Activated CD8-positive, alpha-beta T cell treated with anti-CD3 and anti-CD28 coated beads for 36 hours (primary cell): Measurements from ENCODE around the gene OPCML. TPM values are rescaled to one million over a fixed set of nuclear protein-coding genes. Genes with fewer than 3 reads are reported as not detected.

Experiments used
- ATAC-seq: fragments of 200-7000 bp; cut with Tn5 transposase; one replicate; pipeline ENCODE4 v1.10.0; 2021; ENCODE audit warnings: mild to moderate bottlenecking, moderate library complexity
- CTCF ChIA-PET: fragments of 350-600 bp; sonication (Branson Sonifier 250); formaldehyde crosslinking; loops from one replicate; lab custom pipeline; 2021; ENCODE audit warnings: antibody characterized with exemption; lab: Charles Lee
- POLR2A ChIA-PET: fragments of 350-600 bp; sonication (Branson Sonifier 250); formaldehyde crosslinking; loops from one replicate; lab custom pipeline; 2021; ENCODE audit warnings: antibody characterized with exemption; lab: Charles Lee
- DNase-seq: peaks from one replicate; pipeline ENCODE4 v3.0.0-alpha.2; 2020
- H3K27ac Mint-ChIP-seq: one replicate; pipeline ENCODE4 v1.8.0; 2021; ENCODE audit warnings: mild to moderate bottlenecking, mixed read lengths
- H3K27me3 Mint-ChIP-seq: one replicate; pipeline ENCODE4 v1.8.0; 2021; ENCODE audit warnings: mixed read lengths
- H3K36me3 Mint-ChIP-seq: one replicate; pipeline ENCODE4 v1.8.0; 2021; ENCODE audit warnings: low read depth, mixed read lengths
- H3K4me1 Mint-ChIP-seq: one replicate; pipeline ENCODE4 v1.8.0; 2021; ENCODE audit warnings: low read depth, mixed read lengths
- H3K4me3 Mint-ChIP-seq: one replicate; pipeline ENCODE4 v1.8.0; 2021; ENCODE audit warnings: mild to moderate bottlenecking, moderate library complexity, mixed read lengths
- H3K9me3 Mint-ChIP-seq: one replicate; pipeline ENCODE4 v1.8.0; 2021; ENCODE audit warnings: mixed read lengths
- intact Hi-C: fragments of 100-400 bp; cut with micrococcal nuclease; formaldehyde crosslinking; loops from one replicate; pipeline ENCODE4 v1.10.0; 2022
- total RNA-seq, 2 experiments: library from RNA; stranded (reverse); gene quantifications; one replicate each; pipeline ENCODE4 v1.2.3, GENCODE V29; 2021
- TF ChIP-seq, protein P1 (sequence below): fragments of 200-600 bp; IDR thresholded peaks from one replicate; pipeline ENCODE4 v1.8.0; 2022; ENCODE audit warnings: antibody characterized with exemption, mild to moderate bottlenecking

Gene OPCML
- total RNA-seq, 2 experiments from 2014 or later = not detected

DNA sequence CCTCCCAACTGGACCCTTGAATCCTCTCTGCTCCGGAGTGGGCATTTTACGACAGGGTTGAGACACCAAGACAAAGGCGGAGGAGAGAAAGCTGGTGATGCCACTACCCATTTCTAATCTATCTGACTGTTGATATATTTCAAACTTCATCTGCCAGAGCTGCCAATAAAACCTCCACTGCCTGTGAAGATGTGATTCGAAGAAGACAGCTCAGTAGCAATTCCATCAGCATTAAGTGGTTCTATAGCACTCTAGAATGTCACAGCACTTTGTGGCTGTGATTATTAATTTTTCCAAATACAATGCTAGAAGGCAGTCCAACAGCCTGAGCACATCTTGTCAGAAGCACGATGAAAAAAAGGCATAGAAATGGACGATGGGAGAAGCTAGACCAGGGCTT lies 282.8 kb downstream of the OPCML start:
- Mint-ChIP-seq H3K9me3 (no peaks in the 10 kb centered on the region), H3K27ac (no peak overlapping the region), H3K36me3 (no peaks in the 10 kb centered on the region), H3K27me3 (peaks cover 2% of the 10 kb centered on the region), H3K4me1 (no peaks in the 10 kb centered on the region), H3K4me3 (no peak overlapping the region)
- ChIA-PET CTCF (no interaction called here), POLR2A (no interaction called here)
- DNase-seq = no peak
- intact Hi-C loops = no loop called here
- TF ChIP-seq, protein P1, sequence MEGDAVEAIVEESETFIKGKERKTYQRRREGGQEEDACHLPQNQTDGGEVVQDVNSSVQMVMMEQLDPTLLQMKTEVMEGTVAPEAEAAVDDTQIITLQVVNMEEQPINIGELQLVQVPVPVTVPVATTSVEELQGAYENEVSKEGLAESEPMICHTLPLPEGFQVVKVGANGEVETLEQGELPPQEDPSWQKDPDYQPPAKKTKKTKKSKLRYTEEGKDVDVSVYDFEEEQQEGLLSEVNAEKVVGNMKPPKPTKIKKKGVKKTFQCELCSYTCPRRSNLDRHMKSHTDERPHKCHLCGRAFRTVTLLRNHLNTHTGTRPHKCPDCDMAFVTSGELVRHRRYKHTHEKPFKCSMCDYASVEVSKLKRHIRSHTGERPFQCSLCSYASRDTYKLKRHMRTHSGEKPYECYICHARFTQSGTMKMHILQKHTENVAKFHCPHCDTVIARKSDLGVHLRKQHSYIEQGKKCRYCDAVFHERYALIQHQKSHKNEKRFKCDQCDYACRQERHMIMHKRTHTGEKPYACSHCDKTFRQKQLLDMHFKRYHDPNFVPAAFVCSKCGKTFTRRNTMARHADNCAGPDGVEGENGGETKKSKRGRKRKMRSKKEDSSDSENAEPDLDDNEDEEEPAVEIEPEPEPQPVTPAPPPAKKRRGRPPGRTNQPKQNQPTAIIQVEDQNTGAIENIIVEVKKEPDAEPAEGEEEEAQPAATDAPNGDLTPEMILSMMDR = no peak
- no peak for ATAC-seq

DNA sequence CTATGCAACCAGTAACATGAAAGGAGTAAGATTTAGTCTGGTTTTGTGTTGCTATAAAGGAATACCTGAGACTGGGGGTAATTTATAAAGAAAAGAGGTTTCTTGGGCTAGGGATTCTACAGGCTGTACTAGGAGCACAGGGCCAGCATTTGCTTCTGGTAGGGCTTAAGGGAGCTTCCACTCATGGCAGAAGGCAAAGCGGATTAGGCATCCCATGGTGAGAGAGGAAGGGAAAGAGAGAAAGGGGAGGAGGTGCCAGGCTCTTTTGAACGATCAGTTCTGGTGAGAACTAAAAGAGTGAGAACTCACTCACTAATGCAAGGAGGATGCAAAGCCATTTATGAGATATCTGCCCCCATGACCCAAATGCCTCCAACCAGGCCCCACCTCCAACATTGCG lies 283.2 kb downstream of the OPCML start:
- no peaks in the 10 kb centered on the region for H3K4me1 Mint-ChIP-seq
- no peak overlapping the region for H3K27ac Mint-ChIP-seq
- H3K27me3 Mint-ChIP-seq = peaks cover 2% of the 10 kb centered on the region
- H3K36me3 Mint-ChIP-seq = no peaks in the 10 kb centered on the region
- TF ChIP-seq, protein P1 = no peak
- ChIA-PET POLR2A (no interaction called here), CTCF (no interaction called here)
- intact Hi-C loops = no loop called here
- no peak for DNase-seq
- H3K9me3 Mint-ChIP-seq = no peaks in the 10 kb centered on the region
- H3K4me3 Mint-ChIP-seq = no peak overlapping the region
- ATAC-seq = no peak

DNA sequence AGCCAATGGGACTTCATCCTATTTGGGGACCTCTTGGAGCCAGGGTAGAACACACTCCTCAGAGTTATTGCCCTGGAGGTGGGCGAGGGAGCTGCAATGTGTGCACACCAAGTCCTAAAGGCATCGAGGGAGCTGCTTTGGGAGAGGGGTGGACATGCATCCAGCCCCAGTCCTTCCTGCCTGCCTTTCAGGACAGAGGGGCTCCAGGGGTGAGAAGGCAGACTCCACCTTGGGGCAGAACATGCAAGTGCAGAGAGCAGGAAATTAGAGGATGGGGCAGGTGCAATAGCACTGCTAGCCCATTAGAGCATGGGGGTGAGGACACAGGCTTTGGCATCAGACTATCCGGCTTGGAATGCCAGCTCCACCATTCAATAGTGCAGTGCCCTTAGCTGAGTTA lies 288.5 kb downstream of the OPCML start:
- Mint-ChIP-seq H3K27ac (no peak overlapping the region), H3K4me1 (no peaks in the 10 kb centered on the region), H3K4me3 (no peak overlapping the region), H3K36me3 (no peaks in the 10 kb centered on the region), H3K27me3 (peaks cover 6% of the 10 kb centered on the region), H3K9me3 (no peaks in the 10 kb centered on the region)
- POLR2A ChIA-PET = no interaction called here
- DNase-seq (no peak), ATAC-seq (no peak)
- intact Hi-C loops = no loop called here
- CTCF ChIA-PET = no interaction called here
- TF ChIP-seq, protein P1 = no peak

DNA sequence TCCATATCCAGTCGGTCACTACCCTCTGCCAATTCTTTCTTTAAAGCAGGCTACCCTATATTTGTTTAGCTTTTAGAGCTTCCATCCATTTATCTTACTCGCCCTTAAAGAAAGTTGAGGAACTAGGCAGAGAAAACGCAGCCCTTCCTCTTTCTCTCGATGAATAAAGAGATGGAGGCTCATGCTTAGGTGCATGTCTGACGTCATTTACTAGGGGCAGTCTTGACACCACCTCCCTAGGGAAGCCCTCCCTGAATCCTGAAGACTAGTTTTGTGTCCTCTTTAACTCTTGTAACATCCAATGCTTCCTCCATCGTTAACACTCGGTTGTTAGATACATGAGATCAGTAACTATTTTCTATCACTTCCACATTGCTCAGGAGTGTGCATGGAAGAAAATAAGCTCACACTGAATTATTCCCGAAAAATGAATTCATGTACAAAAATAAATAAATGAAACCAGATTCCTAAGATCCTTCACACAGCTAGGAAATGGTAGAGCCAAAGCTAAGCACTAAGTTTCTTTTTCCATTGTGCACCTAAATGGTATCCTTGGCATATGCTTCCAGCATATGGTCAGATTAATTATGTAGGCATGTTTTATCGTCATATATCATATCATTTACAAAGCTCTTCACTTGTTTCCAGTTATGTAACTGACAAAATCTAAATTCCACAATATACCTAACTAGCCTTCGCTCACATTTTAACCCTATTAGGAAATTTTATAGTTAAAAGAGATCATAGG lies 291.2 kb downstream of the OPCML start:
- H3K9me3 Mint-ChIP-seq = no peaks in the 10 kb centered on the region
- H3K4me1 Mint-ChIP-seq = no peaks in the 10 kb centered on the region
- ChIA-PET POLR2A (no interaction called here), CTCF (no interaction called here)
- H3K36me3 Mint-ChIP-seq = no peaks in the 10 kb centered on the region
- H3K27me3 Mint-ChIP-seq = peaks cover 4% of the 10 kb centered on the region
- H3K27ac Mint-ChIP-seq = no peak overlapping the region
- TF ChIP-seq, protein P1 = no peak
- no peak for ATAC-seq
- DNase-seq = no peak
- no peak overlapping the region for H3K4me3 Mint-ChIP-seq
- intact Hi-C loops = no loop called here

DNA sequence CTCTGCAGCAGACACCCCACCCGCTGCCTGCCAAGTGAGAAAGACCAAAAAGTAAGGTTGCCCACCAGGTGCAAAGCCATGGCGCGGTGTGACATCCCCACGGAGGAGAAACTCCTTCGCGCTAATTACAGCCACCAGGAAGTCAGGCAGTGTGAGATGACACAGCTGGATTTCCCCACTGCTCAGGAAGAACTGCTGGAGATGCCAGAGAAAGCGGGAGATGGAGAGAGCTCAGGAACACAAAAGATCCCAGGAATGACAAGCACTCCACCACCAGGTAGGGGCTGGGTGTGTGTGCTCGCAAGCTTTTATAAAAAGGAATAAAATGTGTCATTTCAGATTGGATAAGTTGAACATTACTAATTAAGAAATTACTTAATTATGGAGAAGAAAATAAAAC lies 292.7 kb downstream of the OPCML start:
- no peak overlapping the region for H3K4me3 Mint-ChIP-seq

More for the DNA sequence above, 292.7 kb downstream of the OPCML start:
- ATAC-seq (no peak), DNase-seq (no peak)
- Mint-ChIP-seq H3K27me3 (peaks cover 4% of the 10 kb centered on the region), H3K27ac (no peak overlapping the region), H3K9me3 (no peaks in the 10 kb centered on the region), H3K36me3 (no peaks in the 10 kb centered on the region), H3K4me1 (no peaks in the 10 kb centered on the region)
- POLR2A ChIA-PET = no interaction called here
- intact Hi-C loops = no loop called here
- CTCF ChIA-PET = no interaction called here
- TF ChIP-seq, protein P1 = no peak
